ENCODE data around the gene PPHLN1.

DNA sequence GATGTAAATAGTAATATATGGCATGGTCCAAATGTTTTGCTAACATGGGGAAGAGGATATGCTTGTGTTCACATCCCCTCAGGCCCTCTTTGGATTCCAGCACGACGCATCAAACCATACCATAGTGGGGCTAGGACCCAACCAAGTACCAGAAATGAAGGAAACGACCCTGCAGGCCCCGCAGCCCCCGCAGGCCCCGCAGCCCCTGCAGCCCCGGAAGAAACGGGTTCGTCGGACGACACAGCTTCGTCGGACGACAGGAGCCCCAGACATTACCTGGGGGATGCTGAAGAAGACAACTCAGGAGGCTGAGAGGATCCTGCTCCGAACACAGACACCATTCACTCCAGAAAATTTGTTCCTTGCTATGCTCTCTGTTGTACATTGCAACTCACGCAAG lies 119.9 kb downstream of the PPHLN1 start:
- TF ChIP-seq, protein P1, sequence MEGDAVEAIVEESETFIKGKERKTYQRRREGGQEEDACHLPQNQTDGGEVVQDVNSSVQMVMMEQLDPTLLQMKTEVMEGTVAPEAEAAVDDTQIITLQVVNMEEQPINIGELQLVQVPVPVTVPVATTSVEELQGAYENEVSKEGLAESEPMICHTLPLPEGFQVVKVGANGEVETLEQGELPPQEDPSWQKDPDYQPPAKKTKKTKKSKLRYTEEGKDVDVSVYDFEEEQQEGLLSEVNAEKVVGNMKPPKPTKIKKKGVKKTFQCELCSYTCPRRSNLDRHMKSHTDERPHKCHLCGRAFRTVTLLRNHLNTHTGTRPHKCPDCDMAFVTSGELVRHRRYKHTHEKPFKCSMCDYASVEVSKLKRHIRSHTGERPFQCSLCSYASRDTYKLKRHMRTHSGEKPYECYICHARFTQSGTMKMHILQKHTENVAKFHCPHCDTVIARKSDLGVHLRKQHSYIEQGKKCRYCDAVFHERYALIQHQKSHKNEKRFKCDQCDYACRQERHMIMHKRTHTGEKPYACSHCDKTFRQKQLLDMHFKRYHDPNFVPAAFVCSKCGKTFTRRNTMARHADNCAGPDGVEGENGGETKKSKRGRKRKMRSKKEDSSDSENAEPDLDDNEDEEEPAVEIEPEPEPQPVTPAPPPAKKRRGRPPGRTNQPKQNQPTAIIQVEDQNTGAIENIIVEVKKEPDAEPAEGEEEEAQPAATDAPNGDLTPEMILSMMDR (IDR thresholded peaks at IDR 0.05): no peak
- TF ChIP-seq EP300 (IDR thresholded peaks at IDR 0.05; ENCODE audit: low read depth): no peak

Data from transverse colon (tissue), 3 donors.